B cell (primary cell): ENCODE data around the gene RAB3C.

Source experiments
- CTCF ChIP-seq: fragments of 200-600 bp; IDR thresholded peaks from one replicate; pipeline ENCODE4 v1.8.0; 2022; ENCODE audit warnings: antibody characterized with exemption, mild to moderate bottlenecking
- EZH2 ChIP-seq: IDR thresholded peaks from 2 replicates; pipeline ENCODE4 v1.6.1; 2012; ENCODE audit warnings: borderline replicate concordance, low read depth, mild to moderate bottlenecking, moderate library complexity, low read length; ENCODE audit not compliant: insufficient read depth, poor library complexity, severe bottlenecking

DNA sequence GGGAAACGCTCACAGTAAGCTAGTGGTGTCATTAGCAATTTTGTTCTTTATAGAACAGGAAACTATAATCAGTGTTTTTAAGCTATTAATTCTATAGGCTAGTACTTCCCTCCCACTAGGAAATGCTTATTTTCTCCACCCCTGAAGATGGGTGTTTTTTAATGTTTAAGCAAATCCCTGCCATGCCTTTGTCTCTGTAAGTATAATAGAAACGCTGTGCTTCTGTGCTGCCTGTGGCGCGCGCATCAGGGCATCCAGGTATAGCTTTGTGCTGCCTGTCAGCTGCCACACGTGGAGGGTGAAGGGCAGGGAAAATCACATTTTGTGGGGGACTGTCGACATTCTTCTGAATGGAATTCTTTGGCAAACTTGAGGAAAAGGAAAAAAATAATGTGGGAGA lies 217.5 kb downstream of the RAB3C start:
- TF ChIP-seq CTCF: no peak
- no peak for TF ChIP-seq EZH2
